ENCODE results near the gene WNT1. TPM values are rescaled to one million over a fixed set of nuclear protein-coding genes. Genes with fewer than 3 reads are reported as not detected.
A peak's percentile ranks its signal among the peaks of the same experiment; 100 is the strongest.

The WNT1 gene
- total RNA-seq, 4 donors from 2014 or later: not detected

- H3K27ac ChIP-seq: no peak overlapping the region
- peaks cover 29% of the 10 kb centered on the region for H3K27me3 ChIP-seq
- 9 to 21% methylated on average over 24 to 32 of the region's 77 CpGs for WGBS, 2 donors
- H3K4me1 ChIP-seq: peaks cover 21 to 23% of the 10 kb centered on the region in 2 donors
- H3K4me3 ChIP-seq (replicated peaks in 1 of 3): no peak overlapping the region
- intact Hi-C loops (cut with DNase I): no loop called here
- no peak for DNase-seq
- no peak for TF ChIP-seq POLR2A (IDR thresholded peaks at IDR 0.05)
- H3K36me3 ChIP-seq: no peaks in the 10 kb centered on the region
- no peaks in the 10 kb centered on the region for H3K9me3 ChIP-seq
Measured at GRCh38 chr12:48969833-48970701, 8.1 kb upstream of the WNT1 start.

GRCh38 chr12:48970702-48971334 is 7.3 kb upstream of the WNT1 start:
- Histone ChIP-seq H3K27ac (no peak overlapping the region), H3K4me1 (peaks cover 21 to 23% of the 10 kb centered on the region in 2 donors), H3K27me3 (peaks cover 29% of the 10 kb centered on the region), H3K4me3 (replicated peaks in 1 of 3) (peak overlapping the region in 1 of 3 donors; percentile 12), H3K9me3 (no peaks in the 10 kb centered on the region), H3K36me3 (no peaks in the 10 kb centered on the region)
- intact Hi-C loops (cut with DNase I): no loop called here
- no peak for DNase-seq
- TF ChIP-seq CTCF (IDR thresholded peaks at IDR 0.05) (no peak), POLR2A (IDR thresholded peaks at IDR 0.05) (no peak)
- 29 to 37% methylated on average over 10 of the region's 10 CpGs for WGBS, 2 donors

GRCh38 chr12:48972213-48972951 is 5.7 kb upstream of the WNT1 start:
- peaks cover 21 to 23% of the 10 kb centered on the region in 2 donors for H3K4me1 ChIP-seq
- 17 to 19% methylated on average over 9 to 10 of the region's 23 CpGs for WGBS, 2 donors
- H3K27me3 ChIP-seq: peaks cover 34% of the 10 kb centered on the region
- intact Hi-C loops (cut with DNase I): no loop called here
- DNase-seq: no peak
- H3K27ac ChIP-seq: no peak overlapping the region
- no peaks in the 10 kb centered on the region for H3K9me3 ChIP-seq
- no peaks in the 10 kb centered on the region for H3K36me3 ChIP-seq
- no peak for TF ChIP-seq CTCF (IDR thresholded peaks at IDR 0.05)
- no peak for TF ChIP-seq POLR2A (IDR thresholded peaks at IDR 0.05)
- H3K4me3 ChIP-seq (replicated peaks in 1 of 3): no peak overlapping the region

GRCh38 chr12:48972952-48973483 is 5.1 kb upstream of the WNT1 start:
- WGBS, 2 donors: 30 to 33% methylated on average over 3 of the region's 3 CpGs
- peaks cover 41% of the 10 kb centered on the region for H3K27me3 ChIP-seq
- H3K27ac ChIP-seq: no peak overlapping the region

More at GRCh38 chr12:48972952-48973483, 5.1 kb upstream of the WNT1 start:
- no peak for DNase-seq
- no peaks in the 10 kb centered on the region for H3K9me3 ChIP-seq
- peaks cover 24 to 28% of the 10 kb centered on the region in 2 donors for H3K4me1 ChIP-seq
- TF ChIP-seq POLR2A (IDR thresholded peaks at IDR 0.05): no peak
- TF ChIP-seq CTCF (IDR thresholded peaks at IDR 0.05): no peak
- no peak overlapping the region for H3K4me3 ChIP-seq (replicated peaks in 1 of 3)
- H3K36me3 ChIP-seq: no peaks in the 10 kb centered on the region
- intact Hi-C loops (cut with DNase I): no loop called here
